ENCODE results near the gene OSBP2.
A peak's percentile ranks its signal among the peaks of the same experiment; 100 is the strongest.

OSBP2 gene

DNA sequence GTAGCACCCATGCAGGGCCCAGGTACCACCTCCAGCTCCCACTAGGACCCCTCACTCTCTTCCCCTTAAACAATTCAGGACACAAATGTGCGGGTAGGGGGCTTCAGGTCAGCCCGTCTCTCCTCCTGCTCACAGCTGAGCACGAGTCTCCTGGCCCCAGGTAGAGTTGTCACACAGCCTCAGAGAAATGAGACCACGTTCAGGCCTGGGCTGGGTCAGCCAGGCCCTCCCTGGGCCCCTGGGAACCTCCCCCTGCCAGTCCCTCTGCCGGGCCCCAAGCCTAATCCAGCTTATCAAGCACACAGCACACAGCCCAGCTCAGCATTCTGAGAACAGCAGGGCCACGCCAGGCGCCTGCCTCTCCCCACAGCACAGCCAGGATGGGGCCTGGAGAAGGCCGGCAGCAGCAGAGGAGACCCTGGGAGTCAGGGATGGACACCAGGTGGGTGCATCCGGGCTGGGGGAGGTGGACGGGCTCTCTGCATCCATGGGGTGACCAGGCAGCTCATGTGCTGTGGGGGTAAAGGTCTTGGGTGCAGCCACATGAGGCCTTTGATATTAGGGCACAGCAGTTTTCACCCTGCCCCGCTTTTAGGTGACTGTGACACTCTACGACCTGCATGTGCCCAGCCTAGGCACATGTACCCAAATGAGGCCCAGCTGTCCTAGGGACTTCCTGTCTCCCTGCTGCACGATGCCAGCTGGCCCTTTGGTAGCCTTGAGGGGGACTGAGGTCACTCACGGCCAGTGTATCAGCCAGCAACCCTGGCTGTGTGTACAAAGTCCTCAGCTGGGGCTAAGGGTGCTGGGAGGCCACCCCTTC lies 186.9 kb downstream of the OSBP2 start:
- WGBS (ENCODE audit: extremely low coverage, insufficient coverage, insufficient read length) = no CpG with 5 or more reads among the region's 14 CpGs

DNA sequence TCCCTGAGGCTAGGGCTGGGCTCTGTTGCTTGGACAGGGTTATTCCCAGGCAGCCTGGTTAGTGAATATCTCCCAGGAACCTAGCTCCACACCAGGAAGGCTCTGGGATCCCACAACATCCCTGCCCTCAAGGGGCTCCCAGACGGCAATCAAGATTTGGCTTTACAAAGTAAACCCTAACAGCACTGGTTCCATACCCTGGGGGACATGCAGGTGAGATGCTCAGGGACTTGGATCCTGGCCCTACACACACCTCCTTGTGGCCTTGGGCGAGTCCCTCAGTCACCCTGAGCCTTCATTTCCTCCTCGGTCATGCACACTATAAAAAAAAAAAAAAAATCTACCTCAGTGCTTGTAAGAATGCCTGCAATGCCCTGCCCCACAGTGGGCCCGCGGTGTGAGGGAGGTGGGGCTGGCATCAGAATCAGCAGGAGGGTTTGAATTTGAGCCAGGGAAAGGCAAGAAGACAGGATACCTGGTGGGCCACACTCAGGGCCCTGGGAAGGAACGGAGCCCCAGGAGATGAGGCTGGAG lies 187.6 kb downstream of the OSBP2 start:
- no peak overlapping the region for H4K12ac ChIP-seq (ENCODE audit: low read depth, low read length)
- WGBS (ENCODE audit: extremely low coverage, insufficient coverage, insufficient read length) = no CpG with 5 or more reads among the region's 6 CpGs
- no peak overlapping the region for H4K8ac ChIP-seq (ENCODE audit: low read depth, low read length)
- peaks cover 6% of the 10 kb centered on the region for H3K9me3 ChIP-seq (ENCODE audit: insufficient read depth, low read depth, low read length)
- H2BK12ac ChIP-seq (ENCODE audit: low read length) = no peak overlapping the region
- no peak overlapping the region for H2AFZ ChIP-seq (ENCODE audit: insufficient read depth, low read length, poor library complexity)
- H3K27me3 ChIP-seq (ENCODE audit: insufficient read depth, low read length) = no peaks in the 10 kb centered on the region
- no peak overlapping the region for H3K27ac ChIP-seq (ENCODE audit: low read depth, low read length)
- no peak overlapping the region for H2BK5ac ChIP-seq (ENCODE audit: low read depth, low read length, poor library complexity)
- H3K23ac ChIP-seq (ENCODE audit: low read length) = no peak overlapping the region
- no peak overlapping the region for H2AK5ac ChIP-seq (ENCODE audit: low read length)
- H3K4me2 ChIP-seq (ENCODE audit: low read length) = no peak overlapping the region
- H2BK120ac ChIP-seq (ENCODE audit: insufficient read depth, low read length, poor library complexity) = no peak overlapping the region
- H3K4ac ChIP-seq (ENCODE audit: low read depth, low read length) = no peak overlapping the region
- H3K4me1 ChIP-seq (ENCODE audit: control insufficient read depth in 1 of 2, insufficient read depth in 2 of 2, low read length in 2 of 2) = peaks cover 1% of the 10 kb centered on the region in 2 experiments
- H3K79me1 ChIP-seq (ENCODE audit: low read length) = no peaks in the 10 kb centered on the region
- no peak overlapping the region for H3K14ac ChIP-seq (ENCODE audit: low read length)
- no peaks in the 10 kb centered on the region for H3K79me2 ChIP-seq (ENCODE audit: control insufficient read depth, insufficient read depth, low read length, poor library complexity)
- no peaks in the 10 kb centered on the region for H3K36me3 ChIP-seq (ENCODE audit: control insufficient read depth in 1 of 2, insufficient read depth in 2 of 2, low read length in 2 of 2)
- DNase-seq = no peak
- no peak overlapping the region for H3K18ac ChIP-seq (ENCODE audit: low read length)
- H3K4me3 ChIP-seq (ENCODE audit: low read depth, low read length) = no peak overlapping the region
- H4K91ac ChIP-seq (ENCODE audit: low read depth, low read length) = no peak overlapping the region
- peak overlapping the region; percentile 14 for H3K9ac ChIP-seq (ENCODE audit: low read length)

More for the DNA sequence above, 186.9 kb downstream of the OSBP2 start:
- Histone ChIP-seq H3K9me3 (ENCODE audit: insufficient read depth, low read depth, low read length) (peaks cover 6% of the 10 kb centered on the region), H3K4me2 (ENCODE audit: low read length) (no peak overlapping the region), H2BK120ac (ENCODE audit: insufficient read depth, low read length, poor library complexity) (no peak overlapping the region), H3K27ac (ENCODE audit: low read depth, low read length) (no peak overlapping the region), H4K91ac (ENCODE audit: low read depth, low read length) (no peak overlapping the region), H4K8ac (ENCODE audit: low read depth, low read length) (no peak overlapping the region), H3K4ac (ENCODE audit: low read depth, low read length) (no peak overlapping the region), H3K9ac (ENCODE audit: low read length) (peak overlapping the region; percentile 14), H3K36me3 (ENCODE audit: control insufficient read depth in 1 of 2, insufficient read depth in 2 of 2, low read length in 2 of 2) (no peaks in the 10 kb centered on the region), H2AK5ac (ENCODE audit: low read length) (no peak overlapping the region), H2BK5ac (ENCODE audit: low read depth, low read length, poor library complexity) (no peak overlapping the region), H3K27me3 (ENCODE audit: insufficient read depth, low read length) (no peaks in the 10 kb centered on the region), H3K18ac (ENCODE audit: low read length) (no peak overlapping the region), H2BK12ac (ENCODE audit: low read length) (no peak overlapping the region), H3K79me1 (ENCODE audit: low read length) (no peaks in the 10 kb centered on the region), H3K79me2 (ENCODE audit: control insufficient read depth, insufficient read depth, low read length, poor library complexity) (no peaks in the 10 kb centered on the region), H3K4me1 (ENCODE audit: control insufficient read depth in 1 of 2, insufficient read depth in 2 of 2, low read length in 2 of 2) (no peaks in the 10 kb centered on the region), H3K14ac (ENCODE audit: low read length) (no peak overlapping the region), H3K4me3 (ENCODE audit: low read depth, low read length) (no peak overlapping the region), H4K12ac (ENCODE audit: low read depth, low read length) (no peak overlapping the region), H3K23ac (ENCODE audit: low read length) (no peak overlapping the region), H2AFZ (ENCODE audit: insufficient read depth, low read length, poor library complexity) (no peak overlapping the region)
- no peak for DNase-seq

DNA sequence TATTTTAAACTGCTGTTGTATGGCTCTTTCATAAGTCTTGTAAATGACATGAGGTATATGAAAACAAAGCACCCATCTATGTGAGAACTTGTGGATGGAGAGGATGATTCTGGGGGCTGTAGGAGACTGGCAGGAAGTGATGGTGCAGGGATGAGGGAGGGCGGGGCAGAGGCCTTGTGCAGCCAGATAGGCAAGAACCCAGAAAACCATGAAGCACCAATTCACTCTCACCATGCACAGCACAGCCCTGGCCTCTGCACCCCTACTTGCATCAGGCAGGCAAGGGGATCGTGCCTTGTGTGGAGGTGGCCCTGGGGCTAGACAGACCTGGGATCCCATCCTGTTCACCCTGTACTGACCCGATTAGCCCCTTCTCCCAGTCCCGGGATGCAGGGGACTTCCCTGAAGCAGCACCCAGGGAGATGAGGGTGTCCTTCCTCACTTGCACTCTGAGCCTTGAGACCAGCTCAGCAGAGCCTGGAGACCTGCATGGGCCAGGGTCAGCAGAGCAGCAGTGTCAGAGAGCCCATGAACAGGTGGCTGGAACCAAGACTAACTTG lies 188.4 kb downstream of the OSBP2 start:
- Histone ChIP-seq H3K23ac (ENCODE audit: low read length) (no peak overlapping the region), H3K9me3 (ENCODE audit: insufficient read depth, low read depth, low read length) (peaks cover 6% of the 10 kb centered on the region), H3K27me3 (ENCODE audit: insufficient read depth, low read length) (no peaks in the 10 kb centered on the region), H3K9ac (ENCODE audit: low read length) (no peak overlapping the region), H4K91ac (ENCODE audit: low read depth, low read length) (no peak overlapping the region), H2BK5ac (ENCODE audit: low read depth, low read length, poor library complexity) (no peak overlapping the region), H3K18ac (ENCODE audit: low read length) (no peak overlapping the region), H4K12ac (ENCODE audit: low read depth, low read length) (no peak overlapping the region), H3K14ac (ENCODE audit: low read length) (no peak overlapping the region), H2BK120ac (ENCODE audit: insufficient read depth, low read length, poor library complexity) (no peak overlapping the region), H3K4me2 (ENCODE audit: low read length) (no peak overlapping the region), H3K79me1 (ENCODE audit: low read length) (no peaks in the 10 kb centered on the region), H3K4me3 (ENCODE audit: low read depth, low read length) (no peak overlapping the region), H3K27ac (ENCODE audit: low read depth, low read length) (no peak overlapping the region), H4K8ac (ENCODE audit: low read depth, low read length) (no peak overlapping the region), H3K79me2 (ENCODE audit: control insufficient read depth, insufficient read depth, low read length, poor library complexity) (no peaks in the 10 kb centered on the region), H3K4ac (ENCODE audit: low read depth, low read length) (no peak overlapping the region), H2AK5ac (ENCODE audit: low read length) (no peak overlapping the region), H2BK12ac (ENCODE audit: low read length) (no peak overlapping the region), H2AFZ (ENCODE audit: insufficient read depth, low read length, poor library complexity) (no peak overlapping the region), H3K4me1 (ENCODE audit: control insufficient read depth in 1 of 2, insufficient read depth in 2 of 2, low read length in 2 of 2) (peaks cover 3 to 4% of the 10 kb centered on the region in 2 experiments), H3K36me3 (ENCODE audit: control insufficient read depth in 1 of 2, insufficient read depth in 2 of 2, low read length in 2 of 2) (no peaks in the 10 kb centered on the region)
- no CpG with 5 or more reads among the region's 4 CpGs for WGBS (ENCODE audit: extremely low coverage, insufficient coverage, insufficient read length)
- DNase-seq = no peak

DNA sequence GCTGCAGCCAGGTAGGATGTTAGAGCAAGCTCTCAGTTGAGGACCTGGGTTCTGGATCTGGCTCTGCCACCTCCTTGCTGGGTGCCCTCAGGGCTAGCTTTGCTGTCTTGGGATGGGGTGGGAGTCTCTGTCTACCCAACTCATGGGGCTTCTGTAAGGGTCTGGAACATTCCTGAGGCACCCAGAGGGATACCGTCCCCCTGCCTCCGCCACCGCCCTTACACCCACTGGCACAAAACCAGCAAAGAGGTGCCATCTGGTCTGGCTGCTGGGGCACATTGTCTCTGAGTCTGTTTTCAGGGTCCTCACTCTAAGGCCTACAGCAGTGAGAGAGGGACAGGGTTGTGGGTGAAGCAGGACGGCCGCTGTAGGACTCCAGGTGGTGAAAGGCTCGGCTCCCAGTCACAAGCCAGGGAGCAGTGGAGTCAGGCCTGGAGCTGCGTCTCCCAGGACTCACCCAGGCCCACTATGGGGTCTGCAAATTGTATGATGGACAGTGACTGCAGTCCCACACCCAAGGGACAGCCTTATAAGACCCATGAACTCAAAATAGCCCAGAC lies 189.0 kb downstream of the OSBP2 start:
- no peak overlapping the region for H3K18ac ChIP-seq (ENCODE audit: low read length)
- no peak overlapping the region for H3K27ac ChIP-seq (ENCODE audit: low read depth, low read length)
- H2BK12ac ChIP-seq (ENCODE audit: low read length) = no peak overlapping the region
- H3K27me3 ChIP-seq (ENCODE audit: insufficient read depth, low read length) = no peaks in the 10 kb centered on the region
- DNase-seq = no peak
- no peak overlapping the region for H2BK120ac ChIP-seq (ENCODE audit: insufficient read depth, low read length, poor library complexity)
- no peak overlapping the region for H3K4me3 ChIP-seq (ENCODE audit: low read depth, low read length)
- no peak overlapping the region for H3K23ac ChIP-seq (ENCODE audit: low read length)
- no peak overlapping the region for H4K8ac ChIP-seq (ENCODE audit: low read depth, low read length)
- no peak overlapping the region for H3K9ac ChIP-seq (ENCODE audit: low read length)
- peaks cover 3 to 4% of the 10 kb centered on the region in 2 experiments for H3K4me1 ChIP-seq (ENCODE audit: control insufficient read depth in 1 of 2, insufficient read depth in 2 of 2, low read length in 2 of 2)
- H3K36me3 ChIP-seq (ENCODE audit: control insufficient read depth in 1 of 2, insufficient read depth in 2 of 2, low read length in 2 of 2) = no peaks in the 10 kb centered on the region
- H2BK5ac ChIP-seq (ENCODE audit: low read depth, low read length, poor library complexity) = no peak overlapping the region
- no peak overlapping the region for H2AK5ac ChIP-seq (ENCODE audit: low read length)
- H3K79me1 ChIP-seq (ENCODE audit: low read length) = no peaks in the 10 kb centered on the region
- H3K14ac ChIP-seq (ENCODE audit: low read length) = no peak overlapping the region
- no peak overlapping the region for H2AFZ ChIP-seq (ENCODE audit: insufficient read depth, low read length, poor library complexity)
- peaks cover 6% of the 10 kb centered on the region for H3K9me3 ChIP-seq (ENCODE audit: insufficient read depth, low read depth, low read length)
- WGBS (ENCODE audit: extremely low coverage, insufficient coverage, insufficient read length) = no CpG with 5 or more reads among the region's 7 CpGs
- no peak overlapping the region for H4K12ac ChIP-seq (ENCODE audit: low read depth, low read length)
- no peak overlapping the region for H4K91ac ChIP-seq (ENCODE audit: low read depth, low read length)
- no peak overlapping the region for H3K4me2 ChIP-seq (ENCODE audit: low read length)
- no peak overlapping the region for H3K4ac ChIP-seq (ENCODE audit: low read depth, low read length)
- no peaks in the 10 kb centered on the region for H3K79me2 ChIP-seq (ENCODE audit: control insufficient read depth, insufficient read depth, low read length, poor library complexity)
